ENCODE measurements around the gene PER3. TPM values are rescaled to one million over a fixed set of nuclear protein-coding genes. Genes with fewer than 3 reads are reported as not detected.

The PER3 gene
- total and polyA plus RNA-seq, 2 of the 8 experiments (the other 6 are each of a cell fraction or from before 2014, with no cell fraction given) = 8.3 to 9.3 TPM

DNA sequence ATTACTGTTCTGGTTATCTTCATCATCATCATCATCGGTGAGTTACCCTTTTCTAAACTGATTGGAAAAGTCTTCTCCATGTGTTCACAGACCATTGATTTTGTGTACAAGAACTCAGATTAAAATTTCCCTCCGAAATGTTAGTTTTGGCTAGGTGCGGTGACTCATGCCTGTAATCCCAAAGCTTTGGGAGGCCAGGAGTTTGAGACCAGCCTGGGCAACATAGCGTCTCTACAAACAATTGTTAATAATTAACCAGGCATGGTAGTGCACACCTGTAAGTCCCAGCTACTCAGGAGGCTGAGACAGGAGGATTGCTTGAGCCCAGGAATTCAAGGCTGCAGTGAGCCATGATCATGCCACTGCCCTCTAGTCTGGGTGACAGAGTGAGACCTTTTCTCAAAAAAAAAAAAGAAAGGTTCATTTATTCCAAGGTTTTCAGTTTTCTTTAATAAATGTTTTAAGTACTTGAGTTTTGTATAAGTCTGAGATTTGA lies 5.9 kb upstream of the PER3 start (continued):
- TF ChIP-seq CHD7 (IDR thresholded peaks at IDR 0.05; ENCODE audit: insufficient replicate concordance, low read length) = no peak

Data from H1 (cell line).